Right cardiac atrium (tissue), 5 donors: ENCODE data around the gene TMEM63B. TPM values are rescaled to one million over a fixed set of nuclear protein-coding genes. Genes with fewer than 3 reads are reported as not detected.
"Not testable (repeated sequence)": the region's sequence is repeated elsewhere in the genome, so short reads cannot be mapped to it uniquely, and the experiment has no call there.

ENCODE experiments used
- ATAC-seq, 2 donors: fragments of 200-7000 bp; cut with Tn5 transposase; one replicate each; pipeline versions ENCODE4 v1.8.0 to v1.9.1; 2020; ENCODE audit warnings: moderate library complexity in 2 of 2, mild to moderate bottlenecking in 1 of 2
- DNase-seq, 3 donors: peaks; one replicate each; pipeline ENCODE4 v3.0.0-alpha.2; 2020
- H3K27ac ChIP-seq: one replicate; pipeline ENCODE4 v1.5.1; 2013; ENCODE audit warnings: mild to moderate bottlenecking, low read length, control low read depth, moderate library complexity
- H3K27me3 ChIP-seq: one replicate; pipeline ENCODE4 v1.6.1; 2013; ENCODE audit not compliant: control insufficient read depth, insufficient read depth
- H3K4me1 ChIP-seq: one replicate; pipeline ENCODE4 v1.6.1; 2013; ENCODE audit warnings: low read length; ENCODE audit not compliant: control insufficient read depth, insufficient read depth
- H3K4me3 ChIP-seq: one replicate; pipeline ENCODE4 v1.5.1; 2013; ENCODE audit warnings: low read length, control low read depth
- H3K9me3 ChIP-seq: one replicate; pipeline ENCODE4 v1.6.1; 2013; ENCODE audit warnings: low read length; ENCODE audit not compliant: control insufficient read depth
- WGBS: extraction: QIAGEN DNeasy Blood & Tissue Kit; methylation state at CpG from one replicate; pipeline ENCODE4 v1.1.7; 2013; 5-methylcytosine and 5-hydroxymethylcytosine counted together
- intact Hi-C, 4 donors: fragments of 100-400 bp; cut with DNase I; formaldehyde crosslinking; loops; one replicate each; pipeline versions ENCODE4 v1.11.0 to v1.14.0; 2022 to 2023
- polyA plus RNA-seq: library from polyadenylated mRNA; stranded (reverse); fragments of 200-250 nt; gene quantifications from one replicate; pipeline ENCODE4 v1.2.3, GENCODE V29; 2013
- total RNA-seq, 4 donors: library from RNA; stranded (reverse); fragmentation: NEBNext Ultra II Directional; extraction: Animal tissue kit (Norgen Biotek cat#: 25700); gene quantifications; one replicate each; pipeline ENCODE4 v1.2.1, GENCODE V29; 2021
- donor health status: healthy with polysubstance abuse.
- donor health status: DM: no; HTN: yes; CAD: no.
- donor health status: DM: no; HTN: no; CAD: no.
- donor health status: DM: no; HTN: yes; CAD: no; lungs with severe emphysema.
- donor health status: DM: yes; HTN: yes; CAD: no.

The TMEM63B gene
- total and polyA plus RNA-seq, 5 donors, result 27.7 to 44.8 (median 43.3) TPM

DNA sequence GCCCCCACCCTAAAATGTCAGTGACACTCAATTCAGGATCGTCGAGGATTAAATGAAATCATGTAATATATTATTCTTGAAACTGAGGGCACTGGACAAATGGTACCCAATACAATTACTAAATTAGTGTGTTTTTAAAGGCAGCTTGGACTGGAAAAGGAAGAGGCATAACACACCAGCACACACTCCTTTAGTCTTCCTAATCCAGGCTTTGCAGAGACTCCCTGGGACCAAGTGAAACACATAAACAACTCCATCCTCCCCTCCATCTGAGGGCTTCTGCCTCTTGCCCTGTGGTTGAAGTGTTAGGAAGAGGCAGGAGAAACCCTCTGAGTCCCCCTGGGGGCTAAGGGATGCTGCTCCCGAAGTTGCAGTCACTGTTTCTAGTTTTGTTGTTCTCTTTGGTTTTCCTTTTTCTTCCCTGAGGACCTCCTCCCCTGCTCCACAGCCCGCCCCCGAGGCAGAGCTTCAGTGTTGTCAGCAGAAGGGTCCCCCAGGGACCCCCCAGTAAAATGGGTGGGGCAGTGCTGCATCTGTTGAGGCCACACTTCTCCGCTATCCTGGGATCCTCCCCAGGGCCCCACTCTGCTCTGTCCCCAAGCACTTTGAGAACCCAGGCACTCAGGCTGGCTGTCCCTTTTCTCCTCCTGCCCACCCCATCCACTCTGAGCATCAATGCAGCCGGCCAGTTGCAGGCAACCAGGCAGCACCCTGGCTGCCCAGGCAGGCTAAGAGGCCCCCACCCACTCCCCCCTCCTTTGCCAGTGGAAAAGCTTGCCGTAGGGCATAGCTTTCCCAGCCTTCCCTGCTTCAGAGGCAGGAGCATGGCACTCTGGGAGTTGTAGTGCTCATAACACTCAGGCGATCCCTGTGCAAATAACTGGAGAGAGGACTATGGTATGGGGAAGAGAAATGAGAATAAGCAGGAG, 5.9 kb downstream of the TMEM63B start:
- peaks cover 4% of the 10 kb centered on the region for H3K4me1 ChIP-seq
- DNase-seq, result peak; percentile 43 to 74 (median 71)
- peak; percentile 80 to 84 for ATAC-seq
- H3K27me3 ChIP-seq, result no peaks in the 10 kb centered on the region
- H3K9me3 ChIP-seq, result no peaks in the 10 kb centered on the region
- 36% methylated on average over 9 of the region's 9 CpGs for WGBS
- intact Hi-C loops, result loop anchor here in 1 of 4 donors (5.0 kb wide), 1 partner anchor 36 kb away; no protein-coding TSS in a partner anchor
- H3K27ac ChIP-seq, result no peak overlapping the region
- no peak overlapping the region for H3K4me3 ChIP-seq

DNA sequence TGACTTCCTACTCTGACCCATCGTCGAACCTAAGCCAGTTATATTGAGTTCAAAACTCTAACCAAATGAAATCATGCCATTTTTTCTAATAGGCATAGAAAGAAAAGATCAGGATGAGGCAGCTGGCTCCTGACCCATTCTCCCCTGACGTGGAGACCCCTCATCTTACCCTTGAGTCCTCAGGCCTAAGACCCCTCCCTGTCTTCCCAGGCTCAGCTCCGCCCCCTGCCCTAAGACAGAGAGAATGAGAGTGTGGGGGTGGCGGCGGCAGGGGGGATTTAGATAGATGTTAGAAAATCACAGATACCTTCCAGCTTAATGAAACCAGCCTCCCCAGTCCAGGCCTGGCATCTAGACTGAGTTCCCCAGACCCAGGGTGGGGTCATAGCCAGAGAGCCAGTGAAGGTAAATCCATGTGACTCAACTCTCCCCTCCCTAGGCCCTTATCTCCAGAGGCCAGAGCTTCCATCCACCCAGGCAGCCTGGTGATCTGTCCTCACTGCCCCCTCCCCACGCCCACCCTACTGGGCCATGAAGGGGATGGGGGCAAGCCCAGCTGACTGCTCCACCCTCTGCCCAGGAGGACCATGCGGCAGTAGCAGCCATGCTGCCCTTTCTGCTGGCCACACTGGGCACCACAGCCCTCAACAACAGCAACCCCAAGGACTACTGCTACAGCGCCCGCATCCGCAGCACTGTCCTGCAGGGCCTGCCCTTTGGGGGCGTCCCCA, 6.8 kb downstream of the TMEM63B start:
- Histone ChIP-seq H3K4me3 (no peak overlapping the region), H3K9me3 (no peaks in the 10 kb centered on the region), H3K27me3 (no peaks in the 10 kb centered on the region), H3K27ac (no peak overlapping the region), H3K4me1 (peaks cover 2% of the 10 kb centered on the region)
- intact Hi-C loops, result loop anchor here in 1 of 4 donors (5.0 kb wide), 1 partner anchor 37 kb away; no protein-coding TSS in a partner anchor
- 88% methylated on average over 12 of the region's 12 CpGs for WGBS
- DNase-seq, result no peak
- peak in 1 of 2 donors; percentile 12 for ATAC-seq

DNA sequence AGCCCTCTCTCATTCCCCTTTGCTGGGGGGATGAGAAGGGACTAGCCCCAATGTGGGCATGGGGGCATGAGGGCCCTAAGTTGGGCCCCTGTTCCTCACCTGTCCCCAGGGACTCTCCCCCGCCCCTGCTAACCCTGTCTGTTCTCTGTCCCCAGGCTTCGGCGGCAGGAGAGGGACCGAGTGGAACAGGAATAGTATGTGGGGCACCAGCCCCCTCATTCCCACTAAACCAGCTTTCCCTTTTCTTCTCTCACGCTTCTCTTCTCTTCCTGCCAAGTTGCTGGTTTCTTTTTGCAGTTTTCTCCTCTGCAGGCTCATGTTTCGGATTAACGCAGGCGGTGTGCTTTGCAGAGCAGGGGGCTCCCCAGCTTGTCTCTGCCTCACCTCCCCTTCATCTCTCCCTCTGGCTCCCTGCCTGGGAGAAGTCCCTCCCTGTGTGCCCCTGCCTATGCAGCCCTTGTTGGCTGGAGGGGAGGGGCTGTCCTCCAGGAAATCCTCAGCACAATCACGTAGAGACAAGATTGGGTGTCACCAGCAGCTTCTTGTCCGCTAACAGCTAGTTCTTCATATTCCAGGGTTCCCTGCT, 7.9 kb downstream of the TMEM63B start:
- WGBS, result 81% methylated on average over 10 of the region's 10 CpGs

DNA sequence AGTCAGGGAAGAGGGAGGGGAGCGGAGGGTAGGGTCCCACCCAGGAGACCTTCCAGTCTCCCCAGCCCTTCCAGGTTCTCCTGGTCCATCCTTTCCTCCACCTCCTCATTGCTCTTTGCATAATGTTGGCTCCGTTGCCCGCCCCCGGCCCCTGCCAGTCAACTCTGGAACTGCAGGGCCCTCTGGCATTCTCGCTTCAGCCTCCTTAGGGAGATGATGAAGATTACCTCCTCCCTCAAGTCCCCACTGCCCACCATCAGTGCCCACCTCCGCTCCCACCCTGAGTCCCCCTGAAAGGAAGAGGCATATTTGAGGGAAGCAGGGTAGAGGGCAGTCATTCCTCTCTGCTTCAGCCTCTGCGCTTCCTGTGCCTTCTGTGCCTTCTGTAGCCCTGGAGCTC, 8.5 kb downstream of the TMEM63B start:
- no peaks in the 10 kb centered on the region for H3K9me3 ChIP-seq
- no peak for ATAC-seq
- no peak for DNase-seq
- no peak overlapping the region for H3K27ac ChIP-seq
- 95% methylated on average over 7 of the region's 7 CpGs for WGBS
- intact Hi-C loops, result no loop called here
- H3K4me3 ChIP-seq, result no peak overlapping the region
- peaks cover 2% of the 10 kb centered on the region for H3K4me1 ChIP-seq
- no peaks in the 10 kb centered on the region for H3K27me3 ChIP-seq

More for the DNA sequence above, 7.9 kb downstream of the TMEM63B start:
- Histone ChIP-seq H3K9me3 (no peaks in the 10 kb centered on the region), H3K27me3 (no peaks in the 10 kb centered on the region), H3K4me3 (no peak overlapping the region), H3K4me1 (peaks cover 2% of the 10 kb centered on the region), H3K27ac (no peak overlapping the region)
- DNase-seq (no peak), ATAC-seq (no peak)
- intact Hi-C loops, result no loop called here

DNA sequence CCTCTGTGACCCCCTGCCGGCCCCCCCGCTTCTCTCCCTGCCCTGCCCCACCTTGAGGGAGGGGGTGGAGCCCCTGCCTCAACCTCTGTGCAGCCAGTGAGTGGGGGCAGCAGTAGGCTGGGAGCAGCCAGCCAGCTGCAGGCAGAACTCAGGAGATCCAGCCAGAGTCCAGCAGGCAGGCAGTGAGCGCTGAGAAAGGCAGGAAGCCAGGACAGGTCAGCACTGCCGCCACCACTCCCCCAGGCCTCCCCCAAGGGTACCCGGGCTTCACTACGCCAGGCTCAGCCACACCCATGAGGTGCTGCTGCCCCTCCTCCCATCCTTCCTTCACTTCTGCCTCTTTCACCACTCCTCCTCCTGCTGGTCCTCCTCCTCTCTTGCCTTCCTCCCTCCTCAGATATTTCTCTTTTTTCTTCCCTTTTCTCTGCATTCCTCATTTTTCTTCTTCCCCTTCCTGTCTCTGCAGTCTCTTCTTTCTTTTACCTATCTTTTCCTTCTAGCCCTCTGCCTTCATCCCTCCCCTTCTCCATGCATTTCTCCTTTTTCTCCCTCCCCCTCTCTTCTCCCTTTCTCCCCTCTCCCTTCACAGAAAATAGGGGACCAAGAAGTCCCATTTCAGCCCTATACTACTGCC, 11.5 kb downstream of the TMEM63B start:
- intact Hi-C loops, result no loop called here
- Histone ChIP-seq H3K27ac (no peak overlapping the region), H3K9me3 (no peaks in the 10 kb centered on the region), H3K4me3 (no peak overlapping the region), H3K4me1 (no peaks in the 10 kb centered on the region), H3K27me3 (no peaks in the 10 kb centered on the region)
- 48% methylated on average over 6 of the region's 6 CpGs for WGBS
- ATAC-seq, result no peak
- DNase-seq, result no peak

DNA sequence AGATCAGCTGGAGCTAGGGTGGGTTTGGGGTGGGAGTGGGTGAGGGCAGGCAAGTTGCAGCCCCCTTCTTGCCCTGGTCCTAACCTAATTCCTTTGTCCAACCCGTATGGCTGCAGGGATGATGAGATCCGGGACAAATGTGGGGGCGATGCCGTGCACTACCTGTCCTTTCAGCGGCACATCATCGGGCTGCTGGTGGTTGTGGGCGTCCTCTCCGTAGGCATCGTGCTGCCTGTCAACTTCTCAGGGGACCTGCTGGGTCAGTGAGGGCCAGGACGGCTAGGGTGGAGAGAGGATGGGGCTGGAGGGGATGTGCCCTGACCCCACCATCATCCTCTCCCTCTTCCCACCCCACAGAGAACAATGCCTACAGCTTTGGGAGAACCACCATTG, 12.0 kb downstream of the TMEM63B start:
- ATAC-seq (no peak), DNase-seq (no peak)
- intact Hi-C loops, result no loop called here
- Histone ChIP-seq H3K9me3 (no peaks in the 10 kb centered on the region), H3K4me1 (no peaks in the 10 kb centered on the region), H3K4me3 (no peak overlapping the region), H3K27me3 (no peaks in the 10 kb centered on the region), H3K27ac (no peak overlapping the region)
- WGBS, result 81% methylated on average over 10 of the region's 10 CpGs

DNA sequence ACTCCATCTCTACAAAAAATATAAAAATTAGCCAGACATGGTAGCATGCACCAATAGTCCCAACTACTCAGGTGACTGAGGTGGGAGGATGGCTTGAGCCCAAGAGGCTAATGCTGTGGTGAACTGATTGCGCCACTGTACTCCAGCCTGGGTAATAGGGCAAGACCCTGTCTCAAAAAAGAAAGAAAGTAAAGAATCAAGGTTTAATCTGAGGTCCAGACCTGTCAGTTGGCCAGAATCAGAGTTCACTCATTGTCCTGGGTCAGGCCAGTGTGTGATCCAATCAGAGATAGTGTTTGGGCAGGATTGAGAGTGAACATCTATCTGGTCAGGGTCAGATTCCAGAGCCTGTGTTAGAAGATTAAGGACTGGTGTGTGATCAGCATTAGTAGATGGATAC, 15.5 kb downstream of the TMEM63B start:
- DNase-seq, result no peak
- Histone ChIP-seq H3K27me3 (no peaks in the 10 kb centered on the region), H3K4me3 (no peak overlapping the region), H3K9me3 (no peaks in the 10 kb centered on the region), H3K27ac (no peak overlapping the region), H3K4me1 (no peaks in the 10 kb centered on the region)
- no peak for ATAC-seq
- whole genome bisulfite sequencing, result 100% methylated on average over 1 of the region's 1 CpG
- intact Hi-C loops, result no loop called here

DNA sequence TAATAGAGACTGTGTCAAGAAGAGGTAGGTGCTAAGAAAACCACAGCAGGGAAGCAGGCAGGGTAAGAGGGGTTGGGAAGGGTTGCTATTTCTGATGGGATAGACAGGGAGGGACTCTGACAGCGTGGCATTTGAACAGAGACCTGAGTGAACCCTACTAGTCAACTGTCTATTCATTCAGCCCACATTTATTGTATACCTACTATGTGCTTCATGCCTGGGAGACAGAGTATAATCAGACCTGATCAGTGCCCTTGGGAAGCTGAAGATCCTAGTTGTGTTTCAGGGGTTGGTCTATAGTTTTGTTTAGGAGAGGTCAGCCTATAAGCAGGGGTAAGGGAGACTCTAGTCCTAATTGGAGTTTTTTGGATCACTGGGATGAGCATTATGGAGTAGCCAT, 16.4 kb downstream of the TMEM63B start:
- intact Hi-C loops, result no loop called here
- Histone ChIP-seq H3K27me3 (no peaks in the 10 kb centered on the region), H3K9me3 (no peaks in the 10 kb centered on the region), H3K4me1 (no peaks in the 10 kb centered on the region), H3K4me3 (no peak overlapping the region), H3K27ac (no peak overlapping the region)
- ATAC-seq (no peak), DNase-seq (no peak)
- WGBS, result 86% methylated on average over 1 of the region's 1 CpG

DNA sequence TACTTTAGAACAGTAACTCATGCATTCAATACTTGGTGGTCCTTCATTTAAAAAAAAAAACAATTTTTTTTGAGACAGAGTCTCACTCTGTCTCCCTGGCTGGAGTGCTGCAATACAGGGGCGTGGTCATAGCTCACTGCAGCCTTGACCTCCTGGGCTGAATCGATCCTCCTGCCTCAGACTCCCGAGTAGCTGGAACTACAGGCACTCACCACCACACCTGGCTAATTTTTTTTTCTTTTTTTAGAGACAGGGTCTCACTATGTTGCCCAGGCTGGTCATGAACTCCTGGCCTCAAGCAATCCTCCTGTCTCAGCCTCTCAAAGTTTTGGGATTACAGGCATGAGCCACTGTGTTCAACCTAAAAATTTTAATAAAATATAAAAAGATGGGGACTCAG, 17.2 kb downstream of the TMEM63B start:
- ATAC-seq, H3K27ac ChIP-seq, DNase-seq, H3K4me3 ChIP-seq, H3K27me3 ChIP-seq, intact Hi-C loops, H3K4me1 ChIP-seq, H3K9me3 ChIP-seq: not testable (repeated sequence)
- 64% methylated on average over 3 of the region's 3 CpGs for WGBS

DNA sequence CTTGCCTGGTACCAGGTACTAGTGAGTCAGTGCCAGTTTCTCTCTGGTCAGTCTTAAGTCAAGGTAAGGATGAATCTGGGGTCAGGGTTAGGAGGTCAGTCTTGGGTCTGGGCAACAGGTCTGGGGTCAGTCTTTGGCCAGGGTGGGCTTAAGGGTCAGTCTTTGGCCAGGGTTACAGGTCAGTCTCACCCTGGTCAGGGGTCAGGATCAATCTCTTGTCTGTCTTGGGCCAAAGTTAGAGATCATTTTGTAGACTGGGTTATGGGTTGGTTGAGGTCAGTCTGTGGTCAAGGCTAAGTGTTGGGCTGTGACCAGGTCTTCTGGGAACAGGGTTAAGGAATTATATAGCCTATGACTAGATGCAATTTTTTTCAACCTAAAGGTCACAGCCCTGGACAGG, 18.5 kb downstream of the TMEM63B start:
- Histone ChIP-seq H3K27ac (no peak overlapping the region), H3K27me3 (no peaks in the 10 kb centered on the region), H3K4me3 (no peak overlapping the region), H3K9me3 (no peaks in the 10 kb centered on the region), H3K4me1 (no peaks in the 10 kb centered on the region)
- ATAC-seq (no peak), DNase-seq (no peak)
- intact Hi-C loops, result loop anchor here in 1 of 4 donors (5.0 kb wide), 1 partner anchor 49 kb away; no protein-coding TSS in a partner anchor
